B cell (primary cell): Measurements from ENCODE around the gene TBC1D10A. TPM values are rescaled to one million over a fixed set of nuclear protein-coding genes. Genes with fewer than 3 reads are reported as not detected.

Experiments
- ATAC-seq: fragments of 200-7000 bp; cut with Tn5 transposase; one replicate; pipeline ENCODE4 v1.10.0; 2021; ENCODE audit warnings: low read depth, mild to moderate bottlenecking, moderate number of reproducible peaks, moderate library complexity
- CTCF ChIA-PET: fragments of 350-600 bp; sonication (Branson Sonifier 250); formaldehyde crosslinking; loops from one replicate; lab custom pipeline; 2021; ENCODE audit warnings: antibody characterized with exemption, inconsistent platforms; lab: Charles Lee
- POLR2A ChIA-PET: fragments of 350-600 bp; sonication (Branson Sonifier 250); formaldehyde crosslinking; loops from one replicate; lab custom pipeline; 2021; ENCODE audit warnings: antibody characterized with exemption; lab: Charles Lee
- DNase-seq: peaks from one replicate; pipeline ENCODE4 v3.0.0; 2013
- H2AFZ ChIP-seq: 2 replicates; pipeline ENCODE4 v1.6.1; 2012; ENCODE audit warnings: mild to moderate bottlenecking, low read depth, low read length; ENCODE audit not compliant: insufficient read depth, poor library complexity, severe bottlenecking
- H3K27ac ChIP-seq, 2 donors: 1 replicate in 1 of 2; 2 replicates in 1 of 2; pipeline ENCODE4 v1.5.1; 2012 to 2013; ENCODE audit warnings: low read length in 2 of 2, mild to moderate bottlenecking in 2 of 2, moderate library complexity in 1 of 2
- H3K27me3 ChIP-seq, 4 experiments: fragments of 200-600 bp in 1 of 4; sonication (generic) in 1 of 4; replicated peaks in 1 of 4; 1 replicate in 2 of 4; 2 replicates in 2 of 4; pipeline versions ENCODE4 v1.6.1 to v1.7.0; 2013 to 2016; ENCODE audit warnings: low read length in 3 of 4, mild to moderate bottlenecking in 2 of 4, mixed read lengths in 1 of 4, moderate library complexity in 1 of 4; ENCODE audit not compliant: insufficient read depth in 4 of 4, control insufficient read depth in 3 of 4; ENCODE audit errors: control extremely low read depth in 1 of 4
- H3K36me3 ChIP-seq, 2 experiments: replicated peaks in 1 of 2; 1 replicate in 1 of 2; 2 replicates in 1 of 2; pipeline versions ENCODE4 v1.6.1 to v1.7.1; 2013; ENCODE audit warnings: low read length in 1 of 2; ENCODE audit not compliant: insufficient read depth in 2 of 2, control insufficient read depth in 1 of 2; ENCODE audit errors: control extremely low read depth in 1 of 2, extremely low read depth in 1 of 2
- H3K4me1 ChIP-seq, 2 donors: fragments of 200-600 bp in 1 of 2; sonication (generic) in 1 of 2; 1 replicate in 1 of 2; 2 replicates in 1 of 2; pipeline versions ENCODE4 v1.5.1 to v1.6.1; 2013 to 2017; ENCODE audit warnings: low read length in 2 of 2; ENCODE audit not compliant: control insufficient read depth in 2 of 2, insufficient read depth in 2 of 2
- H3K4me2 ChIP-seq: replicated peaks from 2 replicates; pipeline ENCODE3; 2012; ENCODE audit warnings: mild to moderate bottlenecking, low read depth, low read length; ENCODE audit not compliant: poor library complexity, severe bottlenecking
- H3K4me3 ChIP-seq, 5 experiments: fragments of 200-600 bp in 1 of 5; sonication (generic) in 1 of 5; 1 replicate in 3 of 5; 2 replicates in 2 of 5; pipeline versions ENCODE4 v1.5.1 to v1.7.0; 2011 to 2016; ENCODE audit warnings: low read length in 4 of 5, mild to moderate bottlenecking in 4 of 5, low read depth in 2 of 5, control low read depth in 1 of 5, moderate library complexity in 1 of 5; ENCODE audit not compliant: insufficient read depth in 1 of 5; ENCODE audit errors: control extremely low read depth in 1 of 5, extremely low read depth in 1 of 5
- H3K79me2 ChIP-seq: fragments of 200-600 bp; sonication (generic); one replicate; pipeline ENCODE4 v1.6.0; 2016; ENCODE audit warnings: low read length; ENCODE audit not compliant: control insufficient read depth, insufficient read depth
- H3K9ac ChIP-seq: fragments of 200-600 bp; sonication (generic); 2 replicates; pipeline ENCODE4 v1.6.1; 2017; ENCODE audit warnings: mild to moderate bottlenecking, low read length, moderate library complexity
- H3K9me3 ChIP-seq, 3 donors: one replicate each; pipeline versions ENCODE4 v1.6.1 to v1.7.1; 2013; ENCODE audit warnings: low read length in 2 of 3; ENCODE audit not compliant: control insufficient read depth in 2 of 3, insufficient read depth in 1 of 3; ENCODE audit errors: control extremely low read depth in 1 of 3
- H4K20me1 ChIP-seq: 2 replicates; pipeline ENCODE4 v1.6.0; 2012; ENCODE audit warnings: mild to moderate bottlenecking, low read length; ENCODE audit not compliant: insufficient read depth, control insufficient read depth, poor library complexity, severe bottlenecking
- H3K27ac Mint-ChIP-seq: one replicate; pipeline ENCODE4 v1.8.0; 2021; ENCODE audit warnings: mixed read lengths
- H3K27me3 Mint-ChIP-seq: one replicate; pipeline ENCODE4 v1.8.0; 2021; ENCODE audit warnings: mixed read lengths
- H3K4me1 Mint-ChIP-seq: one replicate; pipeline ENCODE4 v1.8.0; 2021; ENCODE audit warnings: mixed read lengths
- H3K4me3 Mint-ChIP-seq: one replicate; pipeline ENCODE4 v1.8.0; 2021; ENCODE audit warnings: mixed read lengths
- H3K9me3 Mint-ChIP-seq: one replicate; pipeline ENCODE4 v1.8.0; 2022; ENCODE audit warnings: mixed read lengths; ENCODE audit not compliant: insufficient read depth
- EZH2 ChIP-seq: IDR thresholded peaks from 2 replicates; pipeline ENCODE4 v1.6.1; 2012; ENCODE audit warnings: borderline replicate concordance, low read depth, mild to moderate bottlenecking, moderate library complexity, low read length; ENCODE audit not compliant: insufficient read depth, poor library complexity, severe bottlenecking
- WGBS: methylation state at CpG from one replicate; pipeline ENCODE4 v1.1.5; 2013; ENCODE audit warnings: missing lambda C conversion rate; ENCODE audit not compliant: insufficient coverage; 5-methylcytosine and 5-hydroxymethylcytosine counted together
- intact Hi-C: fragments of 100-400 bp; cut with micrococcal nuclease; formaldehyde crosslinking; loops from one replicate; pipeline ENCODE4 v1.10.0; 2022
- polyA plus RNA-seq: library from polyadenylated mRNA; depleted of rRNA; stranded (reverse); fragments of >200 nt; gene quantifications from 2 replicates; pipeline ENCODE4 v1.2.3, GENCODE V29; 2012
- total RNA-seq, 2 donors: library from RNA; stranded (reverse); fragments of 120-200 nt in 1 of 2; gene quantifications; 1 replicate in 1 of 2; 2 replicates in 1 of 2; pipeline versions ENCODE4 v1.2.3 to v1.2.4, GENCODE V29; 2013 to 2022
- TF ChIP-seq, protein P1 (sequence below): fragments of 200-600 bp; IDR thresholded peaks from one replicate; pipeline ENCODE4 v1.8.0; 2022; ENCODE audit warnings: antibody characterized with exemption, mild to moderate bottlenecking

The TBC1D10A gene
- total and polyA plus RNA-seq, 2 donors (not counting 1 experiment from before 2014, with no cell fraction given) = 45.2 to 58.4 TPM

DNA sequence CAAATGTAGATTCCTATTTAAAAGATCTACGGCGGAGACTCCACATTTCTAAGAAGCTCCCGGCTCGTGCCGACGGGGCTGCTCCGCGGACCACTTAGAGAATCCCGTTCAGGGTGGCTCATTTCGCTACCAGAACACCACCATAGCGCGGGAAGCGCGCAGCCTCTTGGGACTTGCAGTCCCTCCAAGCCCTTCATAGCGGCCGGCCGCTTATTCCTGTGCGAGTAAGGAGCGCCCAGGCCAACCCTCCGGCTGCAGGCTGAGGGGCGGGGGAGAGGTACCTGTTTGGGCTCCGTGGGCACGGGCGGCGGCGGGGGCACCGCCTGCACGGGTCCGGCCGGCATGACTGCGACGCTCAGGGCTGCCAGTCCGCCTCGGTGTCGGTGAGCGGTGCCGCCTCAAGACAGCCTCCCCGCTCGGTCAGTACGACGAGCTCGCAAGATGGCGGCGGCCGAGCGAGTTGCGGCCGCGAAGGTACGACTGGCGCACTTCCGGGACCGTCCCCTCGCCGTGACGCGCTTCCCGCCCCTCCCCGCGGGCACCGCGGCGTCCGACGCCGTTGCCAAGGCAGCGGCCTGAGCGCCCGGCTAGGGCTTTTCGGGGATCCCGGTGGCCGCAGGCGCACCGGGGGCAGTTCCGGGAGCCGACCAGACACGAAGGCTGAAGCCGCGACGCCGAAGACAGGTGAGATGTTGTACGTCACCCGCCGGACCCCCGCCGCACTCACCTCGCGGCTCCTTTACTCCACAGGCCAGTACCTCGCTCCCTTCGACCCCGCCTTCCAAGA is 29.9 kb upstream of the TBC1D10A start, which contains the start of the genes CCDC157 and SF3A1:
Gene CCDC157 (plus strand): TSS at position 559 of the 787 bp plus-strand sequence. CDS start 8,994 bp downstream, outside the sequence.
Gene SF3A1 (minus strand): TSS at position 446 of the 787 bp plus-strand sequence. CDS start 102 bp downstream, at position 344.
- Histone ChIP-seq H3K9ac (peak within 1 kb of the TSS; percentile 98), H3K27ac (peak within 1 kb of the TSS; percentile 90 to 97), H3K4me2 (peak within 1 kb of the TSS; percentile 84), H3K4me3 (peak within 1 kb of the TSS; percentile 92 to 98 (median 96)), H3K36me3 (peaks cover 0 to 19% of the 10 kb centered on the region in 2 experiments), H4K20me1 (peaks cover 48% of the 10 kb centered on the region), H3K79me2 (peaks cover 62% of the 10 kb centered on the region), H3K4me1 (peaks cover 24 to 35% of the 10 kb centered on the region in 2 donors), H3K27me3 (no peaks in the 10 kb centered on the region), H2AFZ (peak within 1 kb of the TSS; percentile 79), H3K9me3 (no peaks in the 10 kb centered on the region)
- WGBS = under 1% methylated on average over 91 of the region's 91 CpGs
- Mint-ChIP-seq H3K4me3 (peak within 1 kb of the TSS; percentile 91), H3K9me3 (no peaks in the 10 kb centered on the region), H3K4me1 (peaks cover 42% of the 10 kb centered on the region), H3K27me3 (no peaks in the 10 kb centered on the region), H3K27ac (peak within 1 kb of the TSS; percentile 91)
- ATAC-seq (peak; percentile 88), DNase-seq (peak; percentile 95)
- ChIA-PET POLR2A (interaction anchor here (0.6 to 3.0 kb wide), 9 partner anchors 16 to 68 kb away, joined by 3 to 27 read pairs (median 4); partner anchors contain the start of genes CASTOR1 and TBC1D10A), CTCF (interaction anchor here (0.6 to 12.3 kb wide), 13 partner anchors 9 to 249 kb away, joined by 3 to 169 read pairs (median 4); partner anchors contain the start of genes CASTOR1, RNF215 and TBC1D10A)
- TF ChIP-seq, protein P1, sequence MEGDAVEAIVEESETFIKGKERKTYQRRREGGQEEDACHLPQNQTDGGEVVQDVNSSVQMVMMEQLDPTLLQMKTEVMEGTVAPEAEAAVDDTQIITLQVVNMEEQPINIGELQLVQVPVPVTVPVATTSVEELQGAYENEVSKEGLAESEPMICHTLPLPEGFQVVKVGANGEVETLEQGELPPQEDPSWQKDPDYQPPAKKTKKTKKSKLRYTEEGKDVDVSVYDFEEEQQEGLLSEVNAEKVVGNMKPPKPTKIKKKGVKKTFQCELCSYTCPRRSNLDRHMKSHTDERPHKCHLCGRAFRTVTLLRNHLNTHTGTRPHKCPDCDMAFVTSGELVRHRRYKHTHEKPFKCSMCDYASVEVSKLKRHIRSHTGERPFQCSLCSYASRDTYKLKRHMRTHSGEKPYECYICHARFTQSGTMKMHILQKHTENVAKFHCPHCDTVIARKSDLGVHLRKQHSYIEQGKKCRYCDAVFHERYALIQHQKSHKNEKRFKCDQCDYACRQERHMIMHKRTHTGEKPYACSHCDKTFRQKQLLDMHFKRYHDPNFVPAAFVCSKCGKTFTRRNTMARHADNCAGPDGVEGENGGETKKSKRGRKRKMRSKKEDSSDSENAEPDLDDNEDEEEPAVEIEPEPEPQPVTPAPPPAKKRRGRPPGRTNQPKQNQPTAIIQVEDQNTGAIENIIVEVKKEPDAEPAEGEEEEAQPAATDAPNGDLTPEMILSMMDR = no peak
- no peak for TF ChIP-seq EZH2
- intact Hi-C loops = loop anchor here (1.0 to 2.0 kb wide), 5 partner anchors 29 to 90 kb away; partner anchors contain the start of genes CASTOR1, OSM and RNF215
